ENCODE results near the gene GMDS. TPM values are rescaled to one million over a fixed set of nuclear protein-coding genes. Genes with fewer than 3 reads are reported as not detected.

GMDS gene
- total and polyA plus RNA-seq, 2 of the 13 experiments (the other 11 are each of a cell fraction or from before 2014, with no cell fraction given) = 64.4 to 112 TPM

GRCh38 chr6:2225422-2226392 is 19.7 kb downstream of the GMDS start (continued):
- no peak for TF ChIP-seq ZNF235 (CRISPR knock-in tag; IDR thresholded peaks at IDR 0.05; ENCODE audit: borderline replicate concordance)
- TF ChIP-seq ZNF275 (CRISPR knock-in tag; IDR thresholded peaks at IDR 0.05; ENCODE audit: borderline replicate concordance) = no peak
- peak; percentile 98 for TF ChIP-seq MED1 (CRISPR knock-in tag; IDR thresholded peaks at IDR 0.05)
- 0 out of 2 replicates have a peak, but pooled peaks have one; percentile 10 for TF ChIP-seq ZNF24 (IDR thresholded peaks at IDR 0.05)
- TF ChIP-seq CBFB (CRISPR knock-in tag; IDR thresholded peaks at IDR 0.05) = 0 out of 2 replicates have a peak, but pooled peaks have one; percentile 36
- peak; percentile 80 for TF ChIP-seq HNF1A (IDR thresholded peaks at IDR 0.05; ENCODE audit: low read depth)
- peak; percentile 69; the same call in 1 of the 2 replicates for TF ChIP-seq HNF1A (CRISPR knock-in tag; IDR thresholded peaks at IDR 0.05; ENCODE audit: borderline replicate concordance)
- TF ChIP-seq DRAP1 (CRISPR knock-in tag; IDR thresholded peaks at IDR 0.05) = peak; percentile 85
- no peak for TF ChIP-seq SMARCC2 (IDR thresholded peaks at IDR 0.05)
- no peak for TF ChIP-seq BRCA1 (CRISPR knock-in tag; IDR thresholded peaks at IDR 0.05)
- peak; percentile 80 for TF ChIP-seq FOXK1 (CRISPR knock-in tag; IDR thresholded peaks at IDR 0.05; ENCODE audit: borderline replicate concordance, low read depth)
- TF ChIP-seq RBAK (CRISPR knock-in tag; IDR thresholded peaks at IDR 0.05) = no peak
- TF ChIP-seq RARA (CRISPR knock-in tag; IDR thresholded peaks at IDR 0.05) = peak; percentile 92
- no peak; the same call in 1 of the 2 replicates for TF ChIP-seq DDIT3 (CRISPR knock-in tag; IDR thresholded peaks at IDR 0.05)
- no peak for TF ChIP-seq HES4 (CRISPR knock-in tag; IDR thresholded peaks at IDR 0.05; ENCODE audit: borderline replicate concordance)
- no peak for TF ChIP-seq PCBP1 (IDR thresholded peaks at IDR 0.05; ENCODE audit: borderline replicate concordance, low read depth, low read length)
- TF ChIP-seq TFDP2 (CRISPR knock-in tag; IDR thresholded peaks at IDR 0.05) = no peak; the same call in 1 of the 2 replicates
- TF ChIP-seq ZNF691 (CRISPR knock-in tag; IDR thresholded peaks at IDR 0.05; ENCODE audit: borderline replicate concordance, low read depth) = no peak; the same call in 1 of the 2 replicates
- no peak for TF ChIP-seq E2F5 (CRISPR knock-in tag; conservative IDR thresholded peaks at IDR 0.05)
